Mesothelial cell of epicardium (in vitro differentiated cells): ENCODE data around the gene RALY. TPM values are rescaled to one million over a fixed set of nuclear protein-coding genes. Genes with fewer than 3 reads are reported as not detected.

Experiments used
- DNase-seq, 2 experiments: peaks; one replicate each; pipeline ENCODE4 v3.0.0; 2021; ENCODE audit warnings: low spot score in 2 of 2; ENCODE audit not compliant: unreplicated experiment in 2 of 2
- H3K27ac Mint-ChIP-seq: 2 replicates; pipeline ENCODE4 v1.8.0; 2021; ENCODE audit warnings: mixed read lengths
- H3K27me3 Mint-ChIP-seq: 2 replicates; pipeline ENCODE4 v1.8.0; 2021; ENCODE audit warnings: low read depth, mixed read lengths
- H3K36me3 Mint-ChIP-seq: 2 replicates; pipeline ENCODE4 v1.8.0; 2021; ENCODE audit warnings: mixed read lengths
- H3K4me1 Mint-ChIP-seq: 2 replicates; pipeline ENCODE4 v1.8.0; 2021; ENCODE audit warnings: mixed read lengths
- H3K4me3 Mint-ChIP-seq: 2 replicates; pipeline ENCODE4 v1.8.0; 2021; ENCODE audit warnings: mild to moderate bottlenecking, moderate library complexity, mixed read lengths
- H3K9me3 Mint-ChIP-seq: 2 replicates; pipeline ENCODE4 v1.8.0; 2021; ENCODE audit warnings: mixed read lengths
- total RNA-seq: library from RNA; stranded (reverse); gene quantifications from 3 replicates; pipeline ENCODE4 v1.2.1, GENCODE V29; 2021
- TF ChIP-seq, protein P1 (sequence below): fragments of 200-600 bp; sonication (generic); IDR thresholded peaks from one replicate; pipeline ENCODE4 v1.5.0; 2021; ENCODE audit warnings: antibody characterized with exemption; ENCODE audit not compliant: unreplicated experiment

RALY gene
- total RNA-seq, 1 donor from 2014 or later, result 139 TPM

DNA sequence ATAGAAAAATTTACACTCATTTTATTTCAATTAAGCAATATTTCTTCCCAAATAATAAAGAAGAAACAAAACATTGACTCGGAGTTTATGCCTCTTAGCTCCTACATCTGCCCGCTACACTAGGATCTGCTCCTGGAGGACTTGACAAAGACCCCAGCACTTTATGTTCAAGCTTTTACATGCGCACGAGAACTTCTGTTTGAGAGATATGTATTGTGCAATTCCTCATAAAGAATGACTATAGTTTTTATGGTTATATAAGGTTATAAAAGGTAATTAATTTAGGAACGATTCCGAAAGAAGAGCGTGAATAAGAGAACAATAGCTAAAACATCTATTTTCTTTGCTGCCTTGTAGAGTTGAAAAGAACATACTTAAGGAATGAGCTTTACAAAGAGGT lies 12.4 kb upstream of the RALY start:
- Mint-ChIP-seq H3K9me3 (peaks cover 6% of the 10 kb centered on the region), H3K27ac (no peak overlapping the region), H3K4me3 (no peak overlapping the region), H3K36me3 (no peaks in the 10 kb centered on the region), H3K4me1 (no peaks in the 10 kb centered on the region), H3K27me3 (peaks cover 8% of the 10 kb centered on the region)
- no peak for DNase-seq
- TF ChIP-seq, protein P1, sequence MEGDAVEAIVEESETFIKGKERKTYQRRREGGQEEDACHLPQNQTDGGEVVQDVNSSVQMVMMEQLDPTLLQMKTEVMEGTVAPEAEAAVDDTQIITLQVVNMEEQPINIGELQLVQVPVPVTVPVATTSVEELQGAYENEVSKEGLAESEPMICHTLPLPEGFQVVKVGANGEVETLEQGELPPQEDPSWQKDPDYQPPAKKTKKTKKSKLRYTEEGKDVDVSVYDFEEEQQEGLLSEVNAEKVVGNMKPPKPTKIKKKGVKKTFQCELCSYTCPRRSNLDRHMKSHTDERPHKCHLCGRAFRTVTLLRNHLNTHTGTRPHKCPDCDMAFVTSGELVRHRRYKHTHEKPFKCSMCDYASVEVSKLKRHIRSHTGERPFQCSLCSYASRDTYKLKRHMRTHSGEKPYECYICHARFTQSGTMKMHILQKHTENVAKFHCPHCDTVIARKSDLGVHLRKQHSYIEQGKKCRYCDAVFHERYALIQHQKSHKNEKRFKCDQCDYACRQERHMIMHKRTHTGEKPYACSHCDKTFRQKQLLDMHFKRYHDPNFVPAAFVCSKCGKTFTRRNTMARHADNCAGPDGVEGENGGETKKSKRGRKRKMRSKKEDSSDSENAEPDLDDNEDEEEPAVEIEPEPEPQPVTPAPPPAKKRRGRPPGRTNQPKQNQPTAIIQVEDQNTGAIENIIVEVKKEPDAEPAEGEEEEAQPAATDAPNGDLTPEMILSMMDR, result no peak

- no peak overlapping the region for H3K4me3 Mint-ChIP-seq
- TF ChIP-seq, protein P1, result no peak
- no peaks in the 10 kb centered on the region for H3K4me1 Mint-ChIP-seq
- DNase-seq, result no peak
- peaks cover 8% of the 10 kb centered on the region for H3K27me3 Mint-ChIP-seq
- H3K27ac Mint-ChIP-seq, result no peak overlapping the region
- no peaks in the 10 kb centered on the region for H3K36me3 Mint-ChIP-seq
- peaks cover 6% of the 10 kb centered on the region for H3K9me3 Mint-ChIP-seq
Measured at GRCh38 chr20:33981964-33982363, 11.7 kb upstream of the RALY start.

DNA sequence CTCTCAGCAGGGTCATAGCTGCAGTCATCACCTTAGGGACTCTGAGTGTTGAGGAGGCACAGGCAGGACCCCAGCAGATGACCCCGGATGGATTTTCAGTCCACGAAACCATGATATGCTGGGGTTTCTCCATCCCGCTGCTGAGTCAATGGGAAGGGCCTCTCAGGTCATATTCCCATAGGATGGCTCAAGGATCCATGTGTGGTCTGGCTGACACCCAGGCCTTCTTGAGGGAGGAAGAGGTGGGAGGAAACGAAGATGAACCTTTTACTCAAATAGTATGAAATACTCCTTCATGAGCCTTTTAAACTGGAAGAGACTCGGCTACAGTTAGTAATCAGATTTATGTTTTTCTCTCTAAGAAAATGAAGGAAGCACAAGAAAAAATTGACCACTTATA lies 10.3 kb upstream of the RALY start:
- Mint-ChIP-seq H3K9me3 (no peaks in the 10 kb centered on the region), H3K27me3 (peaks cover 8% of the 10 kb centered on the region), H3K27ac (no peak overlapping the region), H3K36me3 (no peaks in the 10 kb centered on the region), H3K4me1 (no peaks in the 10 kb centered on the region), H3K4me3 (no peak overlapping the region)
- TF ChIP-seq, protein P1, result no peak
- DNase-seq, result no peak

GRCh38 chr20:33984182-33984719 lies 9.5 kb upstream of the RALY start:
- no peak for DNase-seq
- Mint-ChIP-seq H3K4me3 (no peak overlapping the region), H3K9me3 (no peaks in the 10 kb centered on the region), H3K27me3 (peaks cover 6% of the 10 kb centered on the region), H3K4me1 (no peaks in the 10 kb centered on the region), H3K27ac (no peak overlapping the region), H3K36me3 (no peaks in the 10 kb centered on the region)
- TF ChIP-seq, protein P1, result no peak

DNA sequence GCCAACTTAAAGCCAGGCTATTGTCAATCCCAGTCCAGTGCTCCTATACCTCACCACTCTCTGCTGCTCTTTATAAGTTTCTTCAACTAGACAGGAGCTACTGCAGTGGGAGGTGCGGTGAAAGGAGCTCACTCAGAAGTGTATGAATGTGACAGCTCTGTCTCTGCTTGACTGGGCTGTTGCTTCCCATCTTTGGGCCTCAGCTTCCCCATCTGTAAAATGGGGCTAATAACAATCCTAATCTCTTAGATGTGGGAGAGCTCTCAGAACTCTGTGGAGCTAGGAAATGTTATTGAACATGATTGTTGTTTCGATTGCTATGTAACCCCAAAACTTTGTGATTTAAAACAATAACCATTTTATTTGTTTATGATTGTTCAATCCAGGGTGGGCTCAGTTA lies 8.4 kb upstream of the RALY start:
- Mint-ChIP-seq H3K36me3 (no peaks in the 10 kb centered on the region), H3K4me3 (no peak overlapping the region), H3K27me3 (peaks cover 6% of the 10 kb centered on the region), H3K9me3 (no peaks in the 10 kb centered on the region), H3K4me1 (no peaks in the 10 kb centered on the region), H3K27ac (no peak overlapping the region)
- TF ChIP-seq, protein P1, result no peak
- DNase-seq, result no peak

DNA sequence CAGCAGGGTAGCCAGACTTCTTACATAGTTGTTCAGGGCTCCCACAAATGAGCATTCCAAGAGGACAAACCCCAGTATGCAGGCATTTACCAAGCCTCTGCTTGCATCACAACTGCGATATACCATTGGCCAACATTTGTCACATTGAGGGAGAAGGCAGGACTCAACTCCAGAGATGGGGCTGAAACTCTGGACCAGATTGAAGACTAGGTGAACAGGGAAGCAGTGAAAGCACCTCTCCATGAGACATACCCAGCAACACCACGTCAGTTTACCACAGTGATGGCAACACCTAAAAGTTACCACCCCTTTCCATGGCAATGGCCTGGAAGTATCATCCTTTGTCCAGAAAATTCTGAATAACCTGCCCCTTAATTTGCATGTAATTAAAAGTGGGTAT lies 7.9 kb upstream of the RALY start:
- H3K9me3 Mint-ChIP-seq, result no peaks in the 10 kb centered on the region
- no peaks in the 10 kb centered on the region for H3K36me3 Mint-ChIP-seq
- DNase-seq, result no peak
- no peak overlapping the region for H3K4me3 Mint-ChIP-seq
- H3K27ac Mint-ChIP-seq, result no peak overlapping the region
- no peaks in the 10 kb centered on the region for H3K4me1 Mint-ChIP-seq
- H3K27me3 Mint-ChIP-seq, result peaks cover 6% of the 10 kb centered on the region
- TF ChIP-seq, protein P1, result no peak
